Epidermal melanocyte (primary cell): Measurements from ENCODE around the gene SLC4A9.

Experiments
- DNase-seq: peaks from one replicate; pipeline ENCODE4 v3.0.0; 2011; ENCODE audit warnings: low spot score; ENCODE audit not compliant: insufficient read length

The SLC4A9 gene

GRCh38 chr5:140360101-140360500 is at the start of gene SLC4A9:
Gene SLC4A9 (plus strand): TSS chr5:140360194. CDS start chr5:140360237, 43 bp downstream.
- no peak for DNase-seq

GRCh38 chr5:140310434-140310833 is 49.6 kb upstream of the SLC4A9 start:
- DNase-seq: no peak

- no peak for DNase-seq
Observed at GRCh38 chr5:140311011-140311467, 49.0 kb upstream of the SLC4A9 start.

- no peak for DNase-seq
Observed at GRCh38 chr5:140312067-140312790, 47.8 kb upstream of the SLC4A9 start.

- DNase-seq: no peak
Observed at GRCh38 chr5:140312791-140313189, 47.2 kb upstream of the SLC4A9 start.

GRCh38 chr5:140317859-140318258 is 42.1 kb upstream of the SLC4A9 start:
- DNase-seq: no peak

- DNase-seq: no peak
Observed at GRCh38 chr5:140318792-140319191, 41.2 kb upstream of the SLC4A9 start.

- DNase-seq: no peak
Observed at GRCh38 chr5:140319833-140320232, 40.2 kb upstream of the SLC4A9 start.

- no peak for DNase-seq
Observed at GRCh38 chr5:140321796-140322195, 38.2 kb upstream of the SLC4A9 start.

GRCh38 chr5:140322751-140323731 is 37.0 kb upstream of the SLC4A9 start:
- DNase-seq: no peak

- DNase-seq: no peak
Observed at GRCh38 chr5:140324041-140324600, 35.9 kb upstream of the SLC4A9 start.

- no peak for DNase-seq
Observed at GRCh38 chr5:140324617-140325241, 35.3 kb upstream of the SLC4A9 start.

- DNase-seq: no peak
Observed at GRCh38 chr5:140325486-140325885, 34.5 kb upstream of the SLC4A9 start.

- no peak for DNase-seq
Observed at GRCh38 chr5:140327589-140327988, 32.4 kb upstream of the SLC4A9 start.

GRCh38 chr5:140328036-140328764 is 31.8 kb upstream of the SLC4A9 start:
- no peak for DNase-seq

- DNase-seq: no peak
Observed at GRCh38 chr5:140329739-140330481, 30.1 kb upstream of the SLC4A9 start.

- no peak for DNase-seq
Observed at GRCh38 chr5:140331638-140332037, 28.4 kb upstream of the SLC4A9 start.

GRCh38 chr5:140336388-140336787 is 23.6 kb upstream of the SLC4A9 start:
- no peak for DNase-seq

GRCh38 chr5:140337880-140338279 is 22.1 kb upstream of the SLC4A9 start:
- DNase-seq: no peak

- no peak for DNase-seq
Observed at GRCh38 chr5:140338336-140338735, 21.7 kb upstream of the SLC4A9 start.
